GM23248 (cell line): ENCODE results near the gene CLEC2B. TPM values are rescaled to one million over a fixed set of nuclear protein-coding genes. Genes with fewer than 3 reads are reported as not detected.
A peak's percentile ranks its signal among the peaks of the same experiment; 100 is the strongest.

ENCODE experiments used
- DNase-seq: peaks from one replicate; pipeline ENCODE4 v3.0.0-alpha.2; 2015
- H2AFZ ChIP-seq: fragments of 200-600 bp; sonication (generic); 2 replicates; pipeline ENCODE4 v1.6.1; 2016; ENCODE audit warnings: antibody characterized with exemption
- H3F3A ChIP-seq: fragments of 200-600 bp; sonication (generic); 2 replicates; pipeline ENCODE4 v1.6.1; 2016; ENCODE audit warnings: mild to moderate bottlenecking, antibody characterized with exemption, mixed run types; ENCODE audit not compliant: insufficient read depth
- H3K27ac ChIP-seq: fragments of 200-600 bp; sonication (generic); 2 replicates; pipeline ENCODE4 v1.5.1; 2016; ENCODE audit warnings: mild to moderate bottlenecking
- H3K27me3 ChIP-seq: fragments of 200-600 bp; sonication (generic); replicated peaks from 2 replicates; pipeline ENCODE4 v1.6.1; 2016; ENCODE audit warnings: mild to moderate bottlenecking; ENCODE audit not compliant: insufficient read depth
- H3K36me3 ChIP-seq: fragments of 200-600 bp; sonication (generic); 2 replicates; pipeline ENCODE4 v1.6.1; 2016; ENCODE audit warnings: low read depth, mild to moderate bottlenecking
- H3K4me1 ChIP-seq: fragments of 200-600 bp; sonication (generic); 2 replicates; pipeline ENCODE4 v1.6.1; 2016; ENCODE audit warnings: mild to moderate bottlenecking; ENCODE audit not compliant: insufficient read depth
- H3K4me2 ChIP-seq: fragments of 200-600 bp; sonication (generic); one replicate; pipeline ENCODE4 v1.6.1; 2016; ENCODE audit warnings: mild to moderate bottlenecking; ENCODE audit not compliant: unreplicated experiment
- H3K4me3 ChIP-seq: fragments of 200-600 bp; sonication (generic); 2 replicates; pipeline ENCODE4 v1.5.1; 2016; ENCODE audit warnings: mild to moderate bottlenecking
- H3K79me2 ChIP-seq: fragments of 200-600 bp; sonication (generic); 2 replicates; pipeline ENCODE4 v1.6.1; 2016; ENCODE audit warnings: mild to moderate bottlenecking; ENCODE audit not compliant: insufficient read depth
- H3K9ac ChIP-seq: fragments of 200-600 bp; sonication (generic); 2 replicates; pipeline ENCODE4 v1.6.1; 2016; ENCODE audit warnings: mild to moderate bottlenecking
- H3K9me2 ChIP-seq: fragments of 200-600 bp; sonication (generic); 2 replicates; pipeline ENCODE4 v1.6.1; 2016; ENCODE audit warnings: mixed run types, mild to moderate bottlenecking, moderate library complexity; ENCODE audit not compliant: insufficient read depth
- H3K9me3 ChIP-seq: fragments of 200-600 bp; sonication (generic); one replicate; pipeline ENCODE4 v1.6.1; 2017; ENCODE audit warnings: low read depth
- H4K20me1 ChIP-seq: fragments of 200-600 bp; sonication (generic); 2 replicates; pipeline ENCODE4 v1.6.0; 2016; ENCODE audit not compliant: insufficient read depth
- EZH2 ChIP-seq: fragments of 200-600 bp; sonication (generic); IDR thresholded peaks from 2 replicates; pipeline ENCODE4 v1.6.1; 2018; ENCODE audit warnings: antibody characterized with exemption, mild to moderate bottlenecking; ENCODE audit not compliant: insufficient read depth, poor library complexity, severe bottlenecking
- EZH2phosphoT487 ChIP-seq: fragments of 200-600 bp; sonication (generic); IDR thresholded peaks from 2 replicates; pipeline ENCODE4 v1.6.1; 2018; ENCODE audit warnings: antibody characterized with exemption, moderate library complexity, mild to moderate bottlenecking, low read depth; ENCODE audit not compliant: insufficient read depth
- WGBS, 2 experiments: methylation state at CpG; one replicate each; pipeline ENCODE4 v1.1.6; 2015 to 2017; ENCODE audit warnings: low lambda C conversion rate in 2 of 2, low coverage in 1 of 2; ENCODE audit errors: missing lambda C conversion rate in 2 of 2; 5-methylcytosine and 5-hydroxymethylcytosine counted together
- in situ Hi-C: fragments of 300-500 bp; cut with MboI; formaldehyde crosslinking; loops from 2 replicates; pipeline ENCODE4 v1.15.0; 2020
- polyA plus RNA-seq: library from polyadenylated mRNA; unstranded; fragments of >200 nt; fragmentation: Nextera tagmentation; extraction: Ambion mirVana; gene quantifications from 2 replicates; pipeline ENCODE4 v1.2.1, GENCODE V29; 2016
- total RNA-seq: library from RNA; depleted of rRNA; stranded (reverse); fragments of >200 nt; shearing (Covaris generic); gene quantifications from 2 replicates; pipeline ENCODE4 v1.2.3, GENCODE V29; 2014

CLEC2B gene
- total and polyA plus RNA-seq, 2 experiments from 2014 or later, result 7.2 to 12.2 TPM

DNA sequence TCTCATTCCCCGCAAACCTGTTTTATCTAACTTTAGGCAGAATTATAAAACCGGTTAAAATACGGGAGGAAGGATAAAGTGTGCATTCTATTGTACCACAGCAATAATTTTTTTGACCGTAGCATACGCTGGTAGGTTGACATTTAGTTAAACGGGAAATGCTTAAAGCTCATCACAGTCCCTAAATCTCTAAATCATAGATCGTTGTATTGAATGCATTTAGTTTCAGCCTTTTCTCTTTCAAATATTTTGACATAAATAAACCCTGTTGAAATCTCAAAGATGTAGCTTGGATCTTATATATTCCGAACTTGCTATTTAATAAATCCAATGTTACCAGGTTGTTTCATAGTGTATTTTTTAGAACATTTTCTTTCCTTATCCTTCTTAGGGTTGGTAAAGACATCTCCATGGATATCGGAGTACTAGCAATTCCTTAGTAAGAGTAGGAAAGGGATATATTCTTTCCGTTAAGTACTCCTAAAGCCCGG, 798 bp downstream of the CLEC2B start:
- Histone ChIP-seq H3K27ac (peak overlapping the region; percentile 96), H3F3A (peaks cover 20% of the 10 kb centered on the region), H3K4me2 (peak overlapping the region; percentile 99), H3K79me2 (peaks cover 56% of the 10 kb centered on the region), H3K27me3 (no peaks in the 10 kb centered on the region), H4K20me1 (no peaks in the 10 kb centered on the region), H3K4me1 (peaks cover 28% of the 10 kb centered on the region), H3K9me2 (no peaks in the 10 kb centered on the region), H3K9me3 (no peaks in the 10 kb centered on the region), H3K4me3 (peak overlapping the region; percentile 78), H2AFZ (peak overlapping the region; percentile 96), H3K36me3 (no peaks in the 10 kb centered on the region), H3K9ac (peak overlapping the region; percentile 92)
- TF ChIP-seq EZH2phosphoT487 (no peak), EZH2 (no peak)
- in situ Hi-C loops, result no loop called here
- WGBS, 2 experiments, result 51 to 57% methylated on average over 11 of the region's 11 CpGs
- peak; percentile 19 for DNase-seq

DNA sequence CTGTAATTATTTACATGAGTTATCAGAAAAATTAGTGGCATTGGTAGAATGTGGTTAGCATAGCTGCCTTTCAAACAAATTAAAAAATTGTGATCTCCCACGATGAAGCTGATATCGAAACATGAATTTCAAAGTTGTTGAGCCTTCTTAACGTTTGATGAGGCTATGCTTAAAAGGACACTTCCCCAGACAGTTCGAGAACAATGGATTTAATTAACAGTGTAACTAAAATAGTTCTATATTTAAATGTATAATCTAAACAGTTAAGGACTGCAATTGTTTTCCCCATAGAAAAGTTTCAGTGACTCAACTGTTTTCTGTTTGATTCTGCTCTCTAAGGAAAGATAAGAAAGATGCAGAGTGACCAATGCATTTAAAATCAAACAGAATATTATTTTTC, 1.6 kb downstream of the CLEC2B start:
- no peaks in the 10 kb centered on the region for H3K9me2 ChIP-seq
- H3K4me3 ChIP-seq, result peak overlapping the region; percentile 78
- peaks cover 20% of the 10 kb centered on the region for H3F3A ChIP-seq
- no peaks in the 10 kb centered on the region for H3K27me3 ChIP-seq
- H3K79me2 ChIP-seq, result peaks cover 64% of the 10 kb centered on the region
- 8% methylated on average over 4 of the region's 4 CpGs for WGBS, 2 experiments
- H3K9me3 ChIP-seq, result no peaks in the 10 kb centered on the region
- no peaks in the 10 kb centered on the region for H4K20me1 ChIP-seq
- peaks cover 28% of the 10 kb centered on the region for H3K4me1 ChIP-seq
- H3K36me3 ChIP-seq, result no peaks in the 10 kb centered on the region
- 0 out of 2 replicates have a peak overlapping the region, but pooled peaks have one; percentile 22 for H3K27ac ChIP-seq
- in situ Hi-C loops, result no loop called here
- TF ChIP-seq EZH2, result no peak
- DNase-seq, result peak; percentile 35
- peak overlapping the region; percentile 99 for H3K4me2 ChIP-seq
- H3K9ac ChIP-seq, result peak overlapping the region; percentile 68
- H2AFZ ChIP-seq, result peak overlapping the region; percentile 65

DNA sequence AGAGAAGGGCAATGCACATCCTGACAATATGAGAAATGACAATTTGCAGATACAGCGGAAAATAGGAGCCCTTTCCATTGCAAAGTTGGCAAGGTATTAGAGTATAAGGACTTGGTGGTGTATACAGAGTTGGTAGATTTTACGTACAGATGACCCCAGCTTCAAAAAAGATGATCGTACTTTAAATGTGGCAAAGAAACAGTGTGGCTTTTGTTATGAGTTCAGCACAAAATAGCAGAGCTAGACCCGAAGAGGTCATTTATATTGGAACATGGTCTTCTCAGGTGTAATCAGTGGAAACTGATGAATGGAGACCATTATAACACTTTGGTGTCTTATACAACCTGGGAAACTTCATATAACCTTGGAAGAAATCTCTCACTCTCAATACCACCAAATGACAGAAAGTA, 2.3 kb downstream of the CLEC2B start:
- Histone ChIP-seq H3K4me2 (peak overlapping the region; percentile 99), H3K9ac (peak overlapping the region; percentile 68), H3K9me3 (no peaks in the 10 kb centered on the region), H4K20me1 (no peaks in the 10 kb centered on the region), H3F3A (peaks cover 20% of the 10 kb centered on the region), H3K9me2 (no peaks in the 10 kb centered on the region), H3K79me2 (peaks cover 69% of the 10 kb centered on the region), H3K27ac (no peak overlapping the region), H3K36me3 (no peaks in the 10 kb centered on the region), H3K27me3 (no peaks in the 10 kb centered on the region), H3K4me1 (peaks cover 28% of the 10 kb centered on the region), H2AFZ (peak overlapping the region; percentile 65), H3K4me3 (peak overlapping the region; percentile 78)
- TF ChIP-seq EZH2phosphoT487 (no peak), EZH2 (no peak)
- in situ Hi-C loops, result no loop called here
- no peak for DNase-seq
- WGBS, 2 experiments, result 56 to 60% methylated on average over 4 of the region's 4 CpGs

DNA sequence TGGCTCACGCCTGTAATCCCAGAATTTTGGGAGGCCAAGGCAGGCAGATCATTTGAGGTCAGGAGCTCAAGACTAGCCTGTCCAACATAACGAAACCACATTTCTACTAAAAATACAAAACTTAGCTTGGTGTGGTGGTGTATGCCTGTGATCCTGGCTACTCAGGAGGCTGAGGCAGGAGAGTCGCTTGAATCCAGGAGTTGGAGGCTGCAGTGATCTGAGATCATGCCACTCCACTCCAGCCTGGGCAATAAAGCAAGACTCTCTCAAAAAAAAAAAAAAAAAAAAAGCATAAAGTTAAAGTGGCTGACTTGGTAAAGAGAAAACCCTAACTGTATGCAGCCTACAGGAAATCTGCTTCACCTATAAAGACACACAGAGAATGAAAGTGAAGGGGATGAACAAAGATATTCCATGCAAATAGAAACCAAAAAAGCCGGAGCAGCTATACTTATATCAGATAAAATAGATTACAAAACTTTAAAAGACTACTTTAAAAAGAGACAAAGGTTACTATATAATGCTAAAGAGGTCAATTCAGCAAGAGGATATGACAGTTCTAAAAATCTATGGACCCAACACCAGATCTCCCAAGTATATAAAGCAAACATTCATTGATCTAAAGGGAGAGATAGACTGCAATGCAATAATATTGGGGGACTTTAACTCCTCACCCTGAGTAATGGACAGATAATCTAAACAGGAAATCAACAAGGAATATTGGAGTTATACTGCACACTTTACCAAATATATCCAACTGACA, 4.1 kb downstream of the CLEC2B start:
- Histone ChIP-seq H3K79me2 (peaks cover 81% of the 10 kb centered on the region), H2AFZ (peak overlapping the region; percentile 65), H3K4me3 (peak overlapping the region; percentile 53), H3K4me1 (peaks cover 26% of the 10 kb centered on the region), H3F3A (peaks cover 17% of the 10 kb centered on the region), H3K36me3 (no peaks in the 10 kb centered on the region), H4K20me1 (no peaks in the 10 kb centered on the region), H3K27me3 (no peaks in the 10 kb centered on the region), H3K4me2 (peak overlapping the region; percentile 99), H3K9me3 (no peaks in the 10 kb centered on the region), H3K9ac (peak overlapping the region; percentile 38), H3K9me2 (no peaks in the 10 kb centered on the region), H3K27ac (no peak overlapping the region)
- WGBS, 2 experiments, result 73% methylated on average over 4 of the region's 4 CpGs
- no peak for DNase-seq
- in situ Hi-C loops, result no loop called here
- TF ChIP-seq EZH2phosphoT487 (no peak), EZH2 (no peak)
